ENCODE results near the gene R3HCC1L.

DNA sequence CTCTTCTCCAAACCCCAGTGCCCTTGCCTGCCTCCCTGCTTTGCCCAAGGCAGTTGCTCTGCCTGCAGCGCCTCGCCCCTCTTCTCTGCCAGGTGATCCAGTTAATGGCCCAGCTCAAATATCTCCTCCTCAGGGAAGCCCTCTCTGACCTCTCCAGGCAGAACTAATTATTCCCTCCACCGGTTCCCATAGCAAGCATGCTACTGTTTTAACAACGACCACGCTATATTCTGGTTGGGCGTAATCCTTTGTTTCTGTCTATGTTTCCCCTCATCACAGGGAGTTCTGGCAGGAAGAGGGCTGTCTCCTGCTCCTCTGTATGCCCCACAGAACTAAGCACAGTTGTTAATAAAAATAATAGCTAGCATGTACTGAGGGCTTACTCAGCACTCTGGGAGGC, 36.8 kb upstream of the R3HCC1L start:
- TF ChIP-seq POLR2A (IDR thresholded peaks at IDR 0.05) = no peak
- TF ChIP-seq, protein P1, sequence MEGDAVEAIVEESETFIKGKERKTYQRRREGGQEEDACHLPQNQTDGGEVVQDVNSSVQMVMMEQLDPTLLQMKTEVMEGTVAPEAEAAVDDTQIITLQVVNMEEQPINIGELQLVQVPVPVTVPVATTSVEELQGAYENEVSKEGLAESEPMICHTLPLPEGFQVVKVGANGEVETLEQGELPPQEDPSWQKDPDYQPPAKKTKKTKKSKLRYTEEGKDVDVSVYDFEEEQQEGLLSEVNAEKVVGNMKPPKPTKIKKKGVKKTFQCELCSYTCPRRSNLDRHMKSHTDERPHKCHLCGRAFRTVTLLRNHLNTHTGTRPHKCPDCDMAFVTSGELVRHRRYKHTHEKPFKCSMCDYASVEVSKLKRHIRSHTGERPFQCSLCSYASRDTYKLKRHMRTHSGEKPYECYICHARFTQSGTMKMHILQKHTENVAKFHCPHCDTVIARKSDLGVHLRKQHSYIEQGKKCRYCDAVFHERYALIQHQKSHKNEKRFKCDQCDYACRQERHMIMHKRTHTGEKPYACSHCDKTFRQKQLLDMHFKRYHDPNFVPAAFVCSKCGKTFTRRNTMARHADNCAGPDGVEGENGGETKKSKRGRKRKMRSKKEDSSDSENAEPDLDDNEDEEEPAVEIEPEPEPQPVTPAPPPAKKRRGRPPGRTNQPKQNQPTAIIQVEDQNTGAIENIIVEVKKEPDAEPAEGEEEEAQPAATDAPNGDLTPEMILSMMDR (IDR thresholded peaks at IDR 0.05) = no peak

Measured in body of pancreas (tissue), 4 donors.